ENCODE measurements around the gene PHF10. TPM values are rescaled to one million over a fixed set of nuclear protein-coding genes. Genes with fewer than 3 reads are reported as not detected.

Gene PHF10
- total and polyA plus RNA-seq, 9 donors, result 37.9 to 102 (median 70.0) TPM

DNA sequence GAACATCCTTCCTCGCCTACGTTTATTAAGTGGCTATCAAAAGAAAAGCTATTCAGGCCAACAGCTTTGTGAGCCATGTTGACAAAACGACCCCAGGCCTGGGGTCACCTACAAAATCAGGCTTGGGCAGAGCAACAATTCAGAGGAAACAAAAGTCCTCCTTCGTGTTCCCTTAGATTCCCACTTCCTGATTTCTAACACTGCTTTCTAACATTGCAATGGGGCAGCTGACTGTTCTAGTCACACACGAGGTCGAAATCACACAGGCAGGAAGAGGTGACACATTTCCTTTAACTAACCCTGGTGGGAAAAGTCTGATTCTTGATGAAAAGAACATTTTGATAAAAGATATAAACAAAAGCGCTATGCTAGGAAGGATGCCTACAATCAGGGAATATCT, 54.4 kb downstream of the PHF10 start:
- WGBS, 3 donors, result 73 to 77% (median 74%) methylated on average over 7 of the region's 7 CpGs
- H3K27me3 ChIP-seq, result no peaks in the 10 kb centered on the region
- no peak for DNase-seq
- no peak overlapping the region for H3K4me3 ChIP-seq
- TF ChIP-seq, protein P1, sequence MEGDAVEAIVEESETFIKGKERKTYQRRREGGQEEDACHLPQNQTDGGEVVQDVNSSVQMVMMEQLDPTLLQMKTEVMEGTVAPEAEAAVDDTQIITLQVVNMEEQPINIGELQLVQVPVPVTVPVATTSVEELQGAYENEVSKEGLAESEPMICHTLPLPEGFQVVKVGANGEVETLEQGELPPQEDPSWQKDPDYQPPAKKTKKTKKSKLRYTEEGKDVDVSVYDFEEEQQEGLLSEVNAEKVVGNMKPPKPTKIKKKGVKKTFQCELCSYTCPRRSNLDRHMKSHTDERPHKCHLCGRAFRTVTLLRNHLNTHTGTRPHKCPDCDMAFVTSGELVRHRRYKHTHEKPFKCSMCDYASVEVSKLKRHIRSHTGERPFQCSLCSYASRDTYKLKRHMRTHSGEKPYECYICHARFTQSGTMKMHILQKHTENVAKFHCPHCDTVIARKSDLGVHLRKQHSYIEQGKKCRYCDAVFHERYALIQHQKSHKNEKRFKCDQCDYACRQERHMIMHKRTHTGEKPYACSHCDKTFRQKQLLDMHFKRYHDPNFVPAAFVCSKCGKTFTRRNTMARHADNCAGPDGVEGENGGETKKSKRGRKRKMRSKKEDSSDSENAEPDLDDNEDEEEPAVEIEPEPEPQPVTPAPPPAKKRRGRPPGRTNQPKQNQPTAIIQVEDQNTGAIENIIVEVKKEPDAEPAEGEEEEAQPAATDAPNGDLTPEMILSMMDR (IDR thresholded peaks at IDR 0.05), result no peak
- TF ChIP-seq EP300 (IDR thresholded peaks at IDR 0.05), result no peak
- no peak for TF ChIP-seq POLR2A (IDR thresholded peaks at IDR 0.05)
- no peak overlapping the region for H3K27ac ChIP-seq
- H3K9me3 ChIP-seq, result no peaks in the 10 kb centered on the region
- no peaks in the 10 kb centered on the region for H3K4me1 ChIP-seq (ENCODE audit: insufficient read depth)
- H3K36me3 ChIP-seq, result no peaks in the 10 kb centered on the region
- intact Hi-C loops (cut with DNase I), result no loop called here

DNA sequence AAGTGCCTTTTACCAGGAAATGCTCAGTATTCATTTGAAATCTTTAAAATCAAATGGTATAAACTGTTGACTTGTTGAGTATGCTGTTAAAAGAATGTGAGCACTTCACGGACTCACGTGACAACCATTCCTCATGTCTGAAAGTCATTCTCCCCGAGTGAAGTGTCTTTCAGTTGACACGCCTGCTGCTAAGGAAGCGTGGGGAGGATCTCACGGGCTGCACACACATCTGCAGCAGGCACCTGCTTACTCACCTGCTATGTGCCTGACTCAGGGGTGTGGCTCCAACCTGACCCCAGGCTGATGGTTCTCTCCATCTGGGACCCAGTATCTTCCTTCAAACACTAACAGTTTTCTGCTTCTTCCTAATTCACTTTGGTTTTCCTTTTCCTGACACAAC, 55.2 kb downstream of the PHF10 start:
- WGBS, 3 donors, result 89 to 94% (median 93%) methylated on average over 6 of the region's 6 CpGs
- DNase-seq, result no peak
- intact Hi-C loops (cut with DNase I), result no loop called here
- no peak overlapping the region for H3K27ac ChIP-seq
- H3K27me3 ChIP-seq, result no peaks in the 10 kb centered on the region
- no peaks in the 10 kb centered on the region for H3K4me1 ChIP-seq (ENCODE audit: insufficient read depth)
- no peak overlapping the region for H3K4me3 ChIP-seq
- H3K9me3 ChIP-seq, result no peaks in the 10 kb centered on the region
- no peaks in the 10 kb centered on the region for H3K36me3 ChIP-seq
- TF ChIP-seq, protein P1 (IDR thresholded peaks at IDR 0.05), result no peak
- TF ChIP-seq POLR2A (IDR thresholded peaks at IDR 0.05) (no peak), EP300 (IDR thresholded peaks at IDR 0.05) (no peak)

DNA sequence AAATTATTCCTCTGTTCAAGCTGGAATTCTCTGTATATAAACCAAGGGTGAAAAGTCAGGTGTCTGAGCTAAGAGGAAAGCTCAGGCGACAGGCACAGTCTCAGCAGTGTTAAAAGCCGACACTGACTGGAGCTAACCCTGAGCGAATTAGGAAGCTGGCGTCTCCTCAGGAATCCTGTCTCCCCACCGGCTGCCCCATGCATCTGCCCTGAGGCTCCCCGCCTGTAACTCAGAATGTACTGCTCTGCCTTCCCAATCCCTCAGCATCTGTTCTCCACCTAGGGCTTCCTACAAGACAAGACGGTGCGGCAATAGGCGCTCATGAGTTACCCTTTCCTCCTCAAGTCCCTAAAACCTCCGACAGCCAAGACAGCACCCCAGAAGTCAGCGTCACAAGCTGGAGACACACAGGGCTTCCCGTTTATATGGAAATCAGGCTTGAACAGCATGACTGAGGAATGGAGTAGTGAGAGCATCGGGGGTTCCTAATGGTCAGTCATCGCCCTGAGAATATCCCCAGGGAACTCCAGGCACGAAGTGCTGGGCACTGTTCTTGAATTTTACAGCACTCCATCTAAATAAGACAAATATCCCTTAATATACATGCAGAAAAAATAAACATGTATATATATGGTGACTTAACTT, 56.0 kb downstream of the PHF10 start:
- WGBS, 3 donors, result 87 to 91% (median 90%) methylated on average over 15 of the region's 15 CpGs
- H3K4me1 ChIP-seq (ENCODE audit: insufficient read depth), result no peaks in the 10 kb centered on the region
- no peaks in the 10 kb centered on the region for H3K9me3 ChIP-seq
- H3K4me3 ChIP-seq, result no peak overlapping the region
- intact Hi-C loops (cut with DNase I), result no loop called here
- H3K27ac ChIP-seq, result no peak overlapping the region
- no peak for DNase-seq
- H3K36me3 ChIP-seq, result no peaks in the 10 kb centered on the region
- H3K27me3 ChIP-seq, result no peaks in the 10 kb centered on the region
- TF ChIP-seq, protein P1 (IDR thresholded peaks at IDR 0.05), result no peak
- TF ChIP-seq POLR2A (IDR thresholded peaks at IDR 0.05) (no peak), EP300 (IDR thresholded peaks at IDR 0.05) (no peak)

DNA sequence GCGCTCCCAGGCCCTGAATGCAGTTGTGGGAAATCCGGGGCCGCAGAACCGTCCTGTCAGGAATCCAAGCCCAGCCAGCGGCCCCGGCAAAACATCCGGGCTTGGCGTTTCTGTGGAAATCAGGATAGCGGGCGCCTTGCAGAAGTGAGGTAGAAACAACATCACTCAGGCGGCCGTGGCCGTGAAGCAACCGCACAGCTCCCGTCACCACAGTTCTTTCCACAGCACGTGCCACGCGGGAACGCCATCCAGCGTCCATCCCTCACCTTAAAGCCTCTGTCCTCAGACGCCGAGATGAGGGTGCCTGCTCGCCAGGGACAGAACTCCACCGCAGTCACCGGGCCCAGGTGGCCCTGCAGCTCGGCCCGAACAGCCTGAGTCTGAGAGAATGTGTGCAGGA, 56.6 kb downstream of the PHF10 start:
- 96% methylated on average over 27 of the region's 27 CpGs for WGBS, 3 donors

More for the DNA sequence above, 56.6 kb downstream of the PHF10 start:
- Histone ChIP-seq H3K4me1 (ENCODE audit: insufficient read depth) (no peaks in the 10 kb centered on the region), H3K36me3 (no peaks in the 10 kb centered on the region), H3K27ac (no peak overlapping the region), H3K9me3 (no peaks in the 10 kb centered on the region), H3K4me3 (no peak overlapping the region), H3K27me3 (no peaks in the 10 kb centered on the region)
- TF ChIP-seq, protein P1 (IDR thresholded peaks at IDR 0.05), result no peak
- TF ChIP-seq EP300 (IDR thresholded peaks at IDR 0.05) (no peak), POLR2A (IDR thresholded peaks at IDR 0.05) (no peak)
- intact Hi-C loops (cut with DNase I), result no loop called here
- no peak for DNase-seq
